ENCODE data around the gene PLPPR4.

Gene PLPPR4

DNA sequence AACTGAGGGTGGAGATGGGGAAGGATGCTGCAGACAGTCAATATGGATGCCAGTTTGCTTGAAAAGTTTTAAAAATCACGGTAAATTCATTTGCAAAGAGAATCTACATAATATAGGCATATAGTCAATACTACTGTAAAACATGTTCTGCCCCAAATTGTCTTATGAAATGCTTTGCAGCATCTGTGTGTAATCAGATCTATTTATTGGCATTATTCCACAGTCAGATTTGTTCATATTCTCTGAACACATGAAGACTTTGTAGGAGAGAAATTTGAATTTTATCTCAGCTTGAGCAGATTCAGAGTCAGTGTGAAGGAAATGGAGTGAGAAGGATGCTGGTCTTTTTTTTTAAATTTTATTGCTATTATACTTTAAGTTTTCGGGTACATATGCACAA lies 88.5 kb downstream of the PLPPR4 start:
- no peak for DNase-seq

DNA sequence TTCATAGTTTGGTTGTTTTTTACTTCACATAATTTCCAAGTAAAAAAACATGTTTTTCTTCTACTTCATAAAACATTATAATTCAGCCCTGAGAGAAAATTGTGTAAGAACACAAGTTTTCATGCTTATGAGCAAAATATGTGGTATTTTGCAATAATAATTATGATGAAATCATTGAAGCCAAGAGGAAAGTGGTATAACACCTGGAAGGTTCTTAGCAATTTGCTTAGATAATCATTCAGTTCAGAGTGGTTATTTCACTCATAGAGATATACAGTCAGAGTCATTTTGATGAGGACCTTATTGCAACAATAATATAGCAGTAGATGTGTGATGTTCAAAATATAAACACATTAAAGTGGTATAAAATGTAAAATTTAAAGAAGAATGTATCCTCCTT lies 94.5 kb downstream of the PLPPR4 start:
- no peak for DNase-seq

Data from NCI-H2081 treated with DMSO at 0.1 percent for 48 hours (cell line).